HEK293 (cell line): ENCODE results near the gene TPRA1.

Source experiments
- CTCF ChIA-PET: fragments of 350-600 bp; formaldehyde crosslinking; extraction: SDS; loops from one replicate; lab custom pipeline; 2021; ENCODE audit warnings: antibody characterized with exemption; lab: Yijun Ruan, JAX
- POLR2A ChIA-PET: fragments of 300-600 bp; formaldehyde crosslinking; extraction: SDS; loops from one replicate; lab custom pipeline; 2020; ENCODE audit warnings: antibody characterized with exemption, inconsistent platforms; lab: Yijun Ruan, JAX
- H3K27ac ChIP-seq: fragments of 200-500 bp; sonication (Bioruptor generic); 2 replicates; pipeline ENCODE4 v1.5.1; 2014; ENCODE audit warnings: low read depth, low read length, control low read depth, inconsistent platforms; ENCODE audit errors: extremely low read depth
- H3K36me3 ChIP-seq, 2 experiments: fragments of 200-500 bp in 1 of 2; sonication (Bioruptor generic) in 1 of 2; 1 replicate in 1 of 2; 2 replicates in 1 of 2; pipeline ENCODE4 v1.5.1; 2014 to 2017; ENCODE audit warnings: inconsistent platforms in 2 of 2, low read length in 2 of 2; ENCODE audit not compliant: control insufficient read depth in 2 of 2, insufficient read depth in 1 of 2
- H3K4me1 ChIP-seq: fragments of 200-500 bp; sonication (Bioruptor generic); 2 replicates; pipeline ENCODE4 v1.5.1; 2014; ENCODE audit warnings: mild to moderate bottlenecking, low read length, inconsistent platforms; ENCODE audit not compliant: control insufficient read depth, insufficient read depth
- H3K4me3 ChIP-seq: 2 replicates; pipeline ENCODE4 v1.5.1; 2011; ENCODE audit warnings: low read depth, mild to moderate bottlenecking, control low read depth, low read length, moderate library complexity
- H3K9me3 ChIP-seq: fragments of 200-500 bp; sonication (Bioruptor generic); 2 replicates; pipeline ENCODE4 v1.5.1; 2014; ENCODE audit warnings: low read depth, low read length, inconsistent platforms; ENCODE audit not compliant: control insufficient read depth, insufficient read depth
- EGR2 ChIP-seq: fragments of 450-650 bp; formaldehyde crosslinking; IDR thresholded peaks from 2 replicates; pipeline ENCODE4 v1.5.1; 2016; ENCODE audit warnings: low read depth, missing biosample characterization, missing genetic modification characterization
- YY2 ChIP-seq: fragments of 450-650 bp; formaldehyde crosslinking; IDR thresholded peaks from 2 replicates; pipeline ENCODE4 v1.5.1; 2016; ENCODE audit warnings: missing biosample characterization, missing genetic modification characterization
- ZIC2 ChIP-seq: fragments of 450-650 bp; formaldehyde crosslinking; IDR thresholded peaks from 2 replicates; pipeline ENCODE4 v1.5.1; 2016; ENCODE audit warnings: missing biosample characterization, missing genetic modification characterization
- ZNF169 ChIP-seq: fragments of 450-650 bp; formaldehyde crosslinking; IDR thresholded peaks from 2 replicates; pipeline ENCODE4 v1.5.1; 2016; ENCODE audit warnings: missing biosample characterization, missing genetic modification characterization
- ZNF23 ChIP-seq: fragments of 450-650 bp; formaldehyde crosslinking; IDR thresholded peaks from 2 replicates; pipeline ENCODE4 v1.5.1; 2016; ENCODE audit warnings: missing biosample characterization, missing genetic modification characterization, borderline replicate concordance
- ZNF510 ChIP-seq: fragments of 450-650 bp; formaldehyde crosslinking; IDR thresholded peaks from 2 replicates; pipeline ENCODE4 v1.5.1; 2018; ENCODE audit warnings: mild to moderate bottlenecking, missing genetic modification characterization, missing biosample characterization; ENCODE audit not compliant: insufficient replicate concordance
- ZNF549 ChIP-seq: fragments of 450-650 bp; IDR thresholded peaks from 2 replicates; pipeline ENCODE4 v1.5.1; 2018; ENCODE audit warnings: missing biosample characterization, missing genetic modification characterization, mild to moderate bottlenecking, inconsistent platforms, moderate library complexity
- ZNF596 ChIP-seq: fragments of 450-650 bp; IDR thresholded peaks from 2 replicates; pipeline ENCODE4 v1.5.0; 2018; ENCODE audit warnings: missing biosample characterization, mild to moderate bottlenecking, missing genetic modification characterization, moderate library complexity
- ZNF600 ChIP-seq: fragments of 450-650 bp; formaldehyde crosslinking; IDR thresholded peaks from 2 replicates; pipeline ENCODE4 v1.5.1; 2016; ENCODE audit warnings: missing biosample characterization, missing genetic modification characterization
- ZNF610 ChIP-seq: fragments of 450-650 bp; formaldehyde crosslinking; IDR thresholded peaks from 2 replicates; pipeline ENCODE4 v1.5.1; 2016; ENCODE audit warnings: missing biosample characterization, missing genetic modification characterization, borderline replicate concordance
- ZNF626 ChIP-seq: fragments of 450-650 bp; sonication (Bioruptor Pico); formaldehyde crosslinking; IDR thresholded peaks from 2 replicates; pipeline ENCODE4 v1.5.1; 2018; ENCODE audit warnings: missing biosample characterization, missing genetic modification characterization, inconsistent platforms
- ZNF830 ChIP-seq: fragments of 450-650 bp; IDR thresholded peaks from 2 replicates; pipeline ENCODE4 v1.5.0; 2018; ENCODE audit warnings: missing biosample characterization, missing genetic modification characterization, low read depth, mild to moderate bottlenecking, moderate library complexity
- TF ChIP-seq, protein P1 (sequence below): fragments of 450-650 bp; formaldehyde crosslinking; IDR thresholded peaks from 2 replicates; pipeline ENCODE4 v1.5.1; 2016; ENCODE audit warnings: missing biosample characterization, missing genetic modification characterization
- TF ChIP-seq, protein P2 (sequence below): fragments of 450-650 bp; formaldehyde crosslinking; IDR thresholded peaks from 2 replicates; pipeline ENCODE4 v1.5.1; 2016; ENCODE audit warnings: missing biosample characterization, missing genetic modification characterization
- TF ChIP-seq, protein P3 (sequence below): fragments of 450-650 bp; formaldehyde crosslinking; IDR thresholded peaks from 2 replicates; pipeline ENCODE4 v1.5.1; 2017; ENCODE audit warnings: missing biosample characterization, missing genetic modification characterization
- TF ChIP-seq, protein P4 (sequence below): fragments of 450-650 bp; formaldehyde crosslinking; IDR thresholded peaks from 2 replicates; pipeline ENCODE4 v1.5.1; 2016; ENCODE audit warnings: missing biosample characterization, missing genetic modification characterization

The TPRA1 gene

DNA sequence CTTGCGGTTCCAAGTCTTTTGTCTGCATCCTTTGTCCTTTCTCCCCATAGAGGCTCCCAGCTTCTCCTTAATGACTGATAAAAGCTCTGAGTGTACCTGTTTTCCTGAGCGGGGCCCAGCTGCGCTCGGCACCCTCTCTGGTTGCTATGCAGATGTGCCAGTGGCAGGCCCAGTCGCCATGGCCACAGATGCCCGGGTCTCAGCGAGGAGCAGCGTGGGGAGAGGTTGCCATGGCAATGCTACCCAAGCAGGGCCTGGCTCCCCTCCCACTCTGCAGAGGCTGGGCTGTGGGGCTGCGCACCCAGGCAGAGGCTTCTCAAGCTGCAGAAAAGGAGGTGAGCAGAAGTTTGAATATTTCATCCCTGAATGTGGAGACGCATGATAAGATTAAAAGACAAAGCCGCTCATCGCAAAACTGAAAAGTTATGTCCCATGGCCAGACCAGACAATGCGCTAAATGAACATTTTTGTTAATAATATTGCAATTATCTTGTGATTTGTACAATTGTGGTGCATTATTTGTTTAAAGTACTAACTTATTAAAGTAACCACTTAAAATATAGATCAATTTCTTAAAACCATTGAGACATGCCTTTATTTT, 66.1 kb downstream of the TPRA1 start:
- Histone ChIP-seq H3K4me3 (no peak overlapping the region), H3K4me1 (no peaks in the 10 kb centered on the region), H3K36me3 (no peaks in the 10 kb centered on the region), H3K9me3 (no peaks in the 10 kb centered on the region), H3K27ac (no peak overlapping the region)
- CTCF ChIA-PET, result no interaction called here
- TF ChIP-seq ZNF169 (tag by site-specific recombination) (no peak), ZNF510 (no peak), ZNF549 (no peak), ZIC2 (tag by site-specific recombination) (no peak), ZNF23 (no peak), ZNF596 (tag by site-specific recombination) (no peak), YY2 (tag by site-specific recombination) (no peak), ZNF600 (tag by site-specific recombination) (no peak), ZNF830 (tag by site-specific recombination) (no peak), ZNF626 (tag by site-specific recombination) (no peak), EGR2 (tag by site-specific recombination) (no peak), ZNF610 (tag by site-specific recombination) (no peak)
- TF ChIP-seq, protein P1, sequence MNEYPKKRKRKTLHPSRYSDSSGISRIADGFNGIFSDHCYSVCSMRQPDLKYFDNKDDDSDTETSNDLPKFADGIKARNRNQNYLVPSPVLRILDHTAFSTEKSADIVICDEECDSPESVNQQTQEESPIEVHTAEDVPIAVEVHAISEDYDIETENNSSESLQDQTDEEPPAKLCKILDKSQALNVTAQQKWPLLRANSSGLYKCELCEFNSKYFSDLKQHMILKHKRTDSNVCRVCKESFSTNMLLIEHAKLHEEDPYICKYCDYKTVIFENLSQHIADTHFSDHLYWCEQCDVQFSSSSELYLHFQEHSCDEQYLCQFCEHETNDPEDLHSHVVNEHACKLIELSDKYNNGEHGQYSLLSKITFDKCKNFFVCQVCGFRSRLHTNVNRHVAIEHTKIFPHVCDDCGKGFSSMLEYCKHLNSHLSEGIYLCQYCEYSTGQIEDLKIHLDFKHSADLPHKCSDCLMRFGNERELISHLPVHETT (tag by site-specific recombination), result no peak
- TF ChIP-seq, protein P2, sequence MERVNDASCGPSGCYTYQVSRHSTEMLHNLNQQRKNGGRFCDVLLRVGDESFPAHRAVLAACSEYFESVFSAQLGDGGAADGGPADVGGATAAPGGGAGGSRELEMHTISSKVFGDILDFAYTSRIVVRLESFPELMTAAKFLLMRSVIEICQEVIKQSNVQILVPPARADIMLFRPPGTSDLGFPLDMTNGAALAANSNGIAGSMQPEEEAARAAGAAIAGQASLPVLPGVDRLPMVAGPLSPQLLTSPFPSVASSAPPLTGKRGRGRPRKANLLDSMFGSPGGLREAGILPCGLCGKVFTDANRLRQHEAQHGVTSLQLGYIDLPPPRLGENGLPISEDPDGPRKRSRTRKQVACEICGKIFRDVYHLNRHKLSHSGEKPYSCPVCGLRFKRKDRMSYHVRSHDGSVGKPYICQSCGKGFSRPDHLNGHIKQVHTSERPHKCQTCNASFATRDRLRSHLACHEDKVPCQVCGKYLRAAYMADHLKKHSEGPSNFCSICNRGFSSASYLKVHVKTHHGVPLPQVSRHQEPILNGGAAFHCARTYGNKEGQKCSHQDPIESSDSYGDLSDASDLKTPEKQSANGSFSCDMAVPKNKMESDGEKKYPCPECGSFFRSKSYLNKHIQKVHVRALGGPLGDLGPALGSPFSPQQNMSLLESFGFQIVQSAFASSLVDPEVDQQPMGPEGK (tag by site-specific recombination), result no peak
- TF ChIP-seq, protein P3, sequence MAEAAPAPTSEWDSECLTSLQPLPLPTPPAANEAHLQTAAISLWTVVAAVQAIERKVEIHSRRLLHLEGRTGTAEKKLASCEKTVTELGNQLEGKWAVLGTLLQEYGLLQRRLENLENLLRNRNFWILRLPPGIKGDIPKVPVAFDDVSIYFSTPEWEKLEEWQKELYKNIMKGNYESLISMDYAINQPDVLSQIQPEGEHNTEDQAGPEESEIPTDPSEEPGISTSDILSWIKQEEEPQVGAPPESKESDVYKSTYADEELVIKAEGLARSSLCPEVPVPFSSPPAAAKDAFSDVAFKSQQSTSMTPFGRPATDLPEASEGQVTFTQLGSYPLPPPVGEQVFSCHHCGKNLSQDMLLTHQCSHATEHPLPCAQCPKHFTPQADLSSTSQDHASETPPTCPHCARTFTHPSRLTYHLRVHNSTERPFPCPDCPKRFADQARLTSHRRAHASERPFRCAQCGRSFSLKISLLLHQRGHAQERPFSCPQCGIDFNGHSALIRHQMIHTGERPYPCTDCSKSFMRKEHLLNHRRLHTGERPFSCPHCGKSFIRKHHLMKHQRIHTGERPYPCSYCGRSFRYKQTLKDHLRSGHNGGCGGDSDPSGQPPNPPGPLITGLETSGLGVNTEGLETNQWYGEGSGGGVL (tag by site-specific recombination), result no peak
- TF ChIP-seq, protein P4, sequence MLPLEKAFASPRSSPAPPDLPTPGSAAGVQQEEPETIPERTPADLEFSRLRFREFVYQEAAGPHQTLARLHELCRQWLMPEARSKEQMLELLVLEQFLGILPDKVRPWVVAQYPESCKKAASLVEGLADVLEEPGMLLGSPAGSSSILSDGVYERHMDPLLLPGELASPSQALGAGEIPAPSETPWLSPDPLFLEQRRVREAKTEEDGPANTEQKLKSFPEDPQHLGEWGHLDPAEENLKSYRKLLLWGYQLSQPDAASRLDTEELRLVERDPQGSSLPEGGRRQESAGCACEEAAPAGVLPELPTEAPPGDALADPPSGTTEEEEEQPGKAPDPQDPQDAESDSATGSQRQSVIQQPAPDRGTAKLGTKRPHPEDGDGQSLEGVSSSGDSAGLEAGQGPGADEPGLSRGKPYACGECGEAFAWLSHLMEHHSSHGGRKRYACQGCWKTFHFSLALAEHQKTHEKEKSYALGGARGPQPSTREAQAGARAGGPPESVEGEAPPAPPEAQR (tag by site-specific recombination), result no peak
- TF ChIP-seq, all 188 proteins: peak for 0
- POLR2A ChIA-PET, result interaction anchor here (0.7 kb wide), 1 partner anchor 42 kb away, joined by 6 read pairs; no protein-coding TSS in a partner anchor
